Ramos (cell line): ENCODE data around the gene KIAA1328.

Source experiments
- in situ Hi-C: fragments of 300-500 bp; cut with MboI; formaldehyde crosslinking; loops from one replicate; pipeline ENCODE4 v1.14.3; 2022; ENCODE audit warnings: low sequenced_read_pairs; ENCODE audit not compliant: unreplicated experiment

Gene KIAA1328

GRCh38 chr18:36933552-36933951 lies 104.6 kb downstream of the KIAA1328 start:
- in situ Hi-C loops, result loop anchor here (25.0 kb wide), 2 partner anchors 354 to 529 kb away; no protein-coding TSS in a partner anchor

GRCh38 chr18:36934884-36935283 lies 106.0 kb downstream of the KIAA1328 start:
- in situ Hi-C loops, result loop anchor here (25.0 kb wide), 2 partner anchors 352 to 527 kb away; no protein-coding TSS in a partner anchor

GRCh38 chr18:36942264-36942663 lies 113.3 kb downstream of the KIAA1328 start:
- in situ Hi-C loops, result loop anchor here (25.0 kb wide), 2 partner anchors 345 to 520 kb away; no protein-coding TSS in a partner anchor

- in situ Hi-C loops, result loop anchor here (25.0 kb wide), 2 partner anchors 339 to 514 kb away; no protein-coding TSS in a partner anchor
Observed at GRCh38 chr18:36947820-36948348, 119.0 kb downstream of the KIAA1328 start.

DNA sequence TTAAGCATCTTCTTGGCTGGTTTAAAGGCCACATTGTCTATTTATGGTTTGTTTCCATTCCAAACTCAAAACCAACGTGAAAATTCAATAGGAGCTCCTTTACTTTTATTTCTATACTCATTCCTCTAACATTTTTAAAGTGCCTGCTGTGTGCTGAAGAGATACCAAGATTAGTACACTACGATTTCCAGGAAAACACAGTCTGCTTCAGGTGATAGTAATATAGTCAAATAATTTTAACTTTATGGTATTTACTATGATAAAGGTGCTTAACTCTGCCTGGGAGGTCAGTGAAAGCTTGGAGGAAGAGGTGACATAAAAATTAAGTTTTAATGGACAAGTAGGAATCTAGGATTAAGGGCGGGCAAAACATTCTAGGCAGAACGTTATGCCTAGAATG lies 121.4 kb downstream of the KIAA1328 start:
- in situ Hi-C loops, result no loop called here

DNA sequence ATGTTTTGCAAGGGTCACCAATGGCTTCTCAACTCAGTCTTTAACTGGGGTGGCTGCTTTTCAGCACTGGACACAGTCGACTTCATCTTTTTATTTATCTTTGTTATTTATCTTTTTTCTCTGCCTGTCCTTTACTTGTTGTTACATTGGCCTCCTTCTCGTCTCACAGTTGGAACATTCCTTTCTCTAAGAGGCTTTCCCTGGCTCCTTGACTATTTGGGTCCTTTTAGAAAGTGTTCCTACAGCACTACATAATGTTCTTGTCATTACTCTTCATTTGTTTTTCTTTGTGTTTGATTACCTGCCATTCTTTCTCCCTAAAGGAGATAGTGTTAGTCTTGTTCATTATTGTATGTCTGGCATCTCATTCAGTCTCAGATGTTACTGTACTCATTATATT lies 122.0 kb downstream of the KIAA1328 start:
- in situ Hi-C loops, result no loop called here

DNA sequence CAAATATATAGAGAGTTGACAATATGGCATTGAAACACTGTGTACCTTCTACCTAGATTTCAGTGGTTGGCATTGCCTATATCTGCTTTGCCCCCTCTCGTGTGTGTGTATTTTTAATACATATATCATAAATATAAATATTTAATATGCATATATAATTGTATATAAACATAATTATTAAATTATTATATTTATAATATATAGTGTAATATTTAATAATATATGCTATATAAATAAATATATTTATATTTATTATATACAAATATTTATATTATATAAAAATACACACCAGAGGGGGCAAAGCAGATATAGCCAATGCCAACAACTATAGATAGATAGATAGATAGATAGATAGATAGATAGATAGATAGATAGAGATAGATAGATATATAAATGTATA lies 124.1 kb downstream of the KIAA1328 start:
- in situ Hi-C loops, result no loop called here

GRCh38 chr18:36960038-36960437 lies 131.1 kb downstream of the KIAA1328 start:
- in situ Hi-C loops, result no loop called here

GRCh38 chr18:36963464-36963863 lies 134.5 kb downstream of the KIAA1328 start:
- in situ Hi-C loops, result no loop called here

- in situ Hi-C loops, result no loop called here
Observed at GRCh38 chr18:36974686-36975085, 145.8 kb downstream of the KIAA1328 start.

GRCh38 chr18:36977121-36977520 lies 148.2 kb downstream of the KIAA1328 start:
- in situ Hi-C loops, result no loop called here

GRCh38 chr18:36993068-36993467 lies 164.1 kb downstream of the KIAA1328 start:
- in situ Hi-C loops, result no loop called here

DNA sequence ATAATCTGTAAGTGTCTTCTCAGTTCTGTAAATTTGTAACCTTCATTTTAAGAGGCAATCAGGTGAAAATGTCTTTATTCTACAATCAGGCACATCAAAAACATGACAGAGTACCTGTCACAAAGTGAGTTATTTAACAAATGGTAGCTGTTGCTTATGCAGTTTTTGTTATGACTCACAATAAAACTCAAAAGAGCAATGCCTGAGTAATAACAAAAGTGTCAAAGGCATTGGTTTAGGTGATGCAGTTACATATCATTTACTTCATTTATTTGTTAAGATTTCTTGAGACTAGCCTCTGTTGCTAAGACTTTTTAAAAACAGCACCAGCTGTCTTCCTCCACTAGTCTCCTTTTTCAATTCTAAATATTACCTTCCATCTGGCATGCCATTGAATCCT lies 177.8 kb downstream of the KIAA1328 start:
- in situ Hi-C loops, result no loop called here

DNA sequence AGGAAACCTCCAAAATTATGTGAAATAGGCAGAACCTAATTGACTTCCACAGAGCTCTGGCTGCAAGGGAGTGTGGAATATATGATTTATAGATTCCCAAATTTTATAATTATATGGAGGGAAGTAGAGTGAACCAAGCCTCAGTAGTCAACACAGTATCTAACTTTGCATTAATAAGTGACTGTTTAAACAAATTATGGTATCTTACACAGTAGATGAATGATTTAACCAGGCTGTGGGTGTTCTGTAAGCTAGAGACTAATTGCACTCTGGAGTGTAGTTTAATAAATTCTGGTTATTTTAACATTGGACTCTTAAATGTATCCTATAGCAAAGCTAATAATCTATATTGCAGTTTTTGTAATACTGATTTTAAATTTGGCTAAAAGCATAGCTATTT lies 183.5 kb downstream of the KIAA1328 start:
- in situ Hi-C loops, result no loop called here

DNA sequence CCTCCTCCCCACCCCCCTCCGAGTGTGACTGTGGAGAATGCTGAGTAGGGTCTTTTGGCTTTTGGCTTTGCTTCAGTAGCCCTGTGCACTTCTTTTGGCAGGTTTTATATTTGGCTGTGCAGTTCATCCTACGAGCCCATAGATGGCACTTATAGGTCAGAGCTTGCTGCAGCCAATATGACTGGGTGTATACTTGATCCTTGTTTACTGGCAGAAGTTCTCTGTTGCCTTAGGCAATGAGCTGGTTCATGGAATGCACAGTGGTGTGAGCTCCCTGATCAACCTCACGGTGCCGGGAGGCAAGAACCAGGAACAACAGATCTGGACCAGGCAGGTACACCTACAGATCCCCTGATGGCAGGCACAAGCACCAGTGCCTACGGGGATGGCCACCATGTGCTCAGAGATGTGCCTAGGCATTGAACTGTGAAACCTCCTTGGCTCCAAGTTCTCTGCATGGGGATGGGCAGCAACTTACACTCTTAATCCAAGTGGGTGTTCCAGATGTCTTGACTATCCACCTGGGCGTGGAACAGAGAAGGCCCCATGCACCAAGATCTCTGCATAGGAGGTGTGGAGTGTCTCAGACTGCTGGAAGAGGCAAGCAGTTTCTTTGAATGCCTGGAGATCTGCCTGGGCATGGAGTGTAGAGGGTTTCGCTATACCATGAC lies 190.4 kb downstream of the KIAA1328 start:
- in situ Hi-C loops, result no loop called here

GRCh38 chr18:37033419-37033818 lies 204.5 kb downstream of the KIAA1328 start:
- in situ Hi-C loops, result no loop called here

GRCh38 chr18:37042381-37042780 lies 213.5 kb downstream of the KIAA1328 start:
- in situ Hi-C loops, result no loop called here

DNA sequence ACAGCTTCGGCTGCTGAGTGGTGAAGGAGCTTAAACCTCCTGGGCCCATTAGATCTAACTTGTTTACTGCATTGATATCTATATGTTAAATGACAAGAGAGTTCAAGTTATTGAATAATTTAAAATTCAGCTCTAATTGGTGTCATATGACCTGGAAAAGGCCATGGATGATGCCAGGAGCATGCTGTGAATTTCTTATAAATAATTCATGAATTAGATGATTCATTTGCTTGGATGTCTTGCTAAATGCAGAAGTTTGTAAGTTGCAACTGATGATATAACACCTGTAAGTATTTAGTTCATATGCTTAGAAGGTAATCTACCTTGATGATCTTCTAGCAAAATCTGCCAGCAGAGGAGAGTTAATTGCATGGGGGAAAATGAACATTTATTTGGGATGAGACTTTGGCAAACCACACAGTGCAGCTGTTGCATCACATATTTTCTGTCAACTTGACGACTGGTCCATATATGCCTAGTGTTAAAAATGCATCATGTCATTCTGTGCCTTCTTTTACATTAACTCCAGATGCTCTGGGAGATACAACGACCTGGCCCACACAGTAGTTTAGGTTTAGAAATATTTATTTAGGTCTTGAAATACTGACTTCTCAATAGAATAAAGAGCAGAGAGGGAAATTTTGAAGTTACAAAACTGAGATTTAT lies 226.3 kb downstream of the KIAA1328 start:
- in situ Hi-C loops, result no loop called here

DNA sequence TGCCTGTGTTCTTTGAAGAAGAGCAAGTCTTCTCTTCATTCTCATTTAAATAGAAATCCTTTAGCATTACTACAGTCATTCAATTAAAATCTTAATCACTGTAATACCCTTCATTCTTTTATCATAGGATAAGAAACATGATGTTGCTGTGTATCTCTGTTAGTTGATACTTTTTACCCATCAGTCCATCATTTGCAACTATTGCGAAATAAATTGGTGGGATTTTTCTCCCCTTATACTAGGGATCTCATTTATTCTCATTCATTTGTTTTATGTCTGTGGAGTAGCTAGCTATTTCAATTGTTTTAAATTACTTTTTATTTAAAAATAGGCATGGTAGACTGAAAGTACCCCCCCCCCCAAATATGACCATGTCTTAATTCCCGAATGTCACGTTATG lies 235.3 kb downstream of the KIAA1328 start:
- in situ Hi-C loops, result no loop called here

GRCh38 chr18:37065254-37065653 lies 236.3 kb downstream of the KIAA1328 start:
- in situ Hi-C loops, result no loop called here

DNA sequence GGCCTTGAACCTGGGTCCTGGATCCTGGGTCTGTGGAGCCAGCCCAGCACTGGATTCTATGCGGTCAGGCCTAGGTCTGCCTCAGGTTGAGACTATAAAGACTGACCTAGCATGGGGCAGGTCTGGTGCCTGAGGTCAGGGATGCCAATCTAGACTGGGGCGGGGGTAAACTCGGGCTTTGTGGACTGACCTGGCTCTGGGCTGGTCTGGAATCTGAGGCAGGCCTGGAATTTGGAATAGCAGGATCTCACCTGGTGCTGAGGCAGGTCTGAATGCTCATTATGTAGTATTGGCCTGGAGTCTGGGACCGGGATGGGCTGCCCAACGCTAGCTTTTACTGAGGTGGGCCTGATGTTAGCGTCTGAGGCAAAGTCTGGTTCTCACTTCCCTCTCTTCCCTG lies 256.0 kb downstream of the KIAA1328 start:
- in situ Hi-C loops, result no loop called here
